Measurements from ENCODE around the gene ZFP62.

Gene ZFP62

GRCh38 chr5:180866985-180867384, 5.9 kb upstream of the ZFP62 start:
- CTCF ChIA-PET, result interaction anchor here (1.7 kb wide), 1 partner anchor 318 kb away, joined by 4 read pairs; no protein-coding TSS in a partner anchor
- no peak for DNase-seq (ENCODE audit: extremely low spot score)
- no peak for TF ChIP-seq CTCF (IDR thresholded peaks at IDR 0.05; ENCODE audit: control extremely low read depth, extremely low read depth, low read depth, missing control alignments)
- POLR2A ChIA-PET, result no interaction called here

GRCh38 chr5:180865981-180866695, 5.1 kb upstream of the ZFP62 start:
- POLR2A ChIA-PET, result no interaction called here
- CTCF ChIA-PET, result interaction anchor here (1.7 kb wide), 1 partner anchor 319 kb away, joined by 4 read pairs; no protein-coding TSS in a partner anchor
- TF ChIP-seq CTCF (IDR thresholded peaks at IDR 0.05; ENCODE audit: control extremely low read depth, extremely low read depth, low read depth, missing control alignments), result no peak
- DNase-seq (ENCODE audit: extremely low spot score), result no peak

- no peak for DNase-seq (ENCODE audit: extremely low spot score)
- POLR2A ChIA-PET, result no interaction called here
- CTCF ChIA-PET, result interaction anchor here (0.6 to 2.5 kb wide), 7 partner anchors 13 to 78 kb away, joined by 3 to 11 read pairs (median 4); no protein-coding TSS in a partner anchor
- TF ChIP-seq CTCF (IDR thresholded peaks at IDR 0.05; ENCODE audit: control extremely low read depth, extremely low read depth, low read depth, missing control alignments), result no peak
These were observed 1.6 kb upstream of the ZFP62 start for GRCh38 chr5:180862645-180863044.

GRCh38 chr5:180860273-180860886, 696 bp downstream of the ZFP62 start:
- CTCF ChIA-PET, result interaction anchor here (0.7 to 2.5 kb wide), 7 partner anchors 9 to 300 kb away, joined by 3 to 11 read pairs (median 4); no protein-coding TSS in a partner anchor
- peak; percentile 50 for TF ChIP-seq CTCF (IDR thresholded peaks at IDR 0.05; ENCODE audit: control extremely low read depth, extremely low read depth, low read depth, missing control alignments)
- POLR2A ChIA-PET, result interaction anchor here (0.6 kb wide), 6 partner anchors 27 to 401 kb away, joined by 3 to 7 read pairs (median 5); no protein-coding TSS in a partner anchor
- DNase-seq (ENCODE audit: extremely low spot score), result peak; percentile 76

- no peak for TF ChIP-seq CTCF (IDR thresholded peaks at IDR 0.05; ENCODE audit: control extremely low read depth, extremely low read depth, low read depth, missing control alignments)
- no peak for DNase-seq (ENCODE audit: extremely low spot score)
- ChIA-PET POLR2A (no interaction called here), CTCF (interaction anchor here (1.9 kb wide), 1 partner anchor 10 kb away, joined by 9 read pairs; no protein-coding TSS in a partner anchor)
These were observed 2.5 kb downstream of the ZFP62 start for GRCh38 chr5:180858586-180858985.

- no peak for DNase-seq (ENCODE audit: extremely low spot score)
- ChIA-PET POLR2A (no interaction called here), CTCF (no interaction called here)
- TF ChIP-seq CTCF (IDR thresholded peaks at IDR 0.05; ENCODE audit: control extremely low read depth, extremely low read depth, low read depth, missing control alignments), result no peak
These were observed 7.3 kb downstream of the ZFP62 start for GRCh38 chr5:180853848-180854176.
